Measurements from ENCODE around the gene BEND5. TPM values are rescaled to one million over a fixed set of nuclear protein-coding genes. Genes with fewer than 3 reads are reported as not detected.

BEND5 gene
- total RNA-seq, 4 donors from 2014 or later: 0.47 to 1.5 (median 1.0) TPM; not detected in 1

GRCh38 chr1:48693674-48694320, 82.9 kb downstream of the BEND5 start:
- ATAC-seq (ENCODE audit: low FRiP score) (no peak), DNase-seq (ENCODE audit: low spot score) (no peak)
- TF ChIP-seq, protein P1, sequence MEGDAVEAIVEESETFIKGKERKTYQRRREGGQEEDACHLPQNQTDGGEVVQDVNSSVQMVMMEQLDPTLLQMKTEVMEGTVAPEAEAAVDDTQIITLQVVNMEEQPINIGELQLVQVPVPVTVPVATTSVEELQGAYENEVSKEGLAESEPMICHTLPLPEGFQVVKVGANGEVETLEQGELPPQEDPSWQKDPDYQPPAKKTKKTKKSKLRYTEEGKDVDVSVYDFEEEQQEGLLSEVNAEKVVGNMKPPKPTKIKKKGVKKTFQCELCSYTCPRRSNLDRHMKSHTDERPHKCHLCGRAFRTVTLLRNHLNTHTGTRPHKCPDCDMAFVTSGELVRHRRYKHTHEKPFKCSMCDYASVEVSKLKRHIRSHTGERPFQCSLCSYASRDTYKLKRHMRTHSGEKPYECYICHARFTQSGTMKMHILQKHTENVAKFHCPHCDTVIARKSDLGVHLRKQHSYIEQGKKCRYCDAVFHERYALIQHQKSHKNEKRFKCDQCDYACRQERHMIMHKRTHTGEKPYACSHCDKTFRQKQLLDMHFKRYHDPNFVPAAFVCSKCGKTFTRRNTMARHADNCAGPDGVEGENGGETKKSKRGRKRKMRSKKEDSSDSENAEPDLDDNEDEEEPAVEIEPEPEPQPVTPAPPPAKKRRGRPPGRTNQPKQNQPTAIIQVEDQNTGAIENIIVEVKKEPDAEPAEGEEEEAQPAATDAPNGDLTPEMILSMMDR (IDR thresholded peaks at IDR 0.05): no peak

DNA sequence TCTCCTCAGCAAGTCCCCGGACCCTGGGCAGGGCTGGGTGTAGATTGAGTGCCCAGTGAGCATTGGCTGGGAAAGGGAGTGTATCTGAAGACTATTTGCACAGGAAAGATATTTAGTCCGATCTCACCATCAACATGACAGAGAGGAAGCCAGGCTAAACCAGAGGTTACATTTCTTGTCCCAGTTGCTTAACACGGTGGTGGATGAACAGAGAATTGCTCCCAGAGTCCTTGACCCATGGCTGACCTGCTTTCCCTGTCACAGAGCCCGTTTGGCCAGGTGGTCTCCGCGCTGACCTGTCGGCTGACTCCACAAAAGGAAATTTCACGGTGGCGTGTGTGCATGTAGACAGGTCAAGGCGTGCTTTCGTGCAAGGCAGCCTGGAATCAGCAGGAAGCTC, 83.5 kb downstream of the BEND5 start:
- TF ChIP-seq, protein P1 (IDR thresholded peaks at IDR 0.05): no peak
- ATAC-seq (ENCODE audit: low FRiP score) (no peak), DNase-seq (ENCODE audit: low spot score) (no peak)

DNA sequence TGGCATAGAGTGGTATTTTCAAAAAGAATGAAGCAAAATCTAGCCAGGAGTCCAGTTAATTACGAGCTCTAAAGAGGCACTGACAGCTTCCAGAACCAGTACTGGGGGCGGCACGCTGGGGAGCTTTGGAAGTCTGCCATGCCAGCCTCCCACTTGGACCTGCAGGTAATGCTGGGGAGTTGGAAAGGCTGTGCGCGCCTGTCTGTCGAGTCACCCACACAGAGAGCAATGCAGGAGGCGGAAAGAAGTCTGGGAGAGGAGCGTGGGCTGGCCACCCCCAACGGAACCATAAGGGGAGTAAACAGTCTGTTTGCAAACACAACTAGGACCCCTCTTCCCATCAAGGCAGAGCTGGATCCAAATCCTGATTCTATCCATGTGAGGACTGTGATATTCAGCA, 84.5 kb downstream of the BEND5 start:
- TF ChIP-seq, protein P1 (IDR thresholded peaks at IDR 0.05): no peak
- no peak for ATAC-seq (ENCODE audit: low FRiP score)
- DNase-seq (ENCODE audit: low spot score): no peak

GRCh38 chr1:48691429-48692001, 85.2 kb downstream of the BEND5 start:
- ATAC-seq (ENCODE audit: low FRiP score) (peak; percentile 82), DNase-seq (ENCODE audit: low spot score) (no peak)
- TF ChIP-seq, protein P1 (IDR thresholded peaks at IDR 0.05): no peak

- TF ChIP-seq, protein P1 (IDR thresholded peaks at IDR 0.05): no peak
- ATAC-seq (ENCODE audit: low FRiP score) (no peak), DNase-seq (ENCODE audit: low spot score) (no peak)
Observed at GRCh38 chr1:48688102-48688760, 88.5 kb downstream of the BEND5 start.

DNA sequence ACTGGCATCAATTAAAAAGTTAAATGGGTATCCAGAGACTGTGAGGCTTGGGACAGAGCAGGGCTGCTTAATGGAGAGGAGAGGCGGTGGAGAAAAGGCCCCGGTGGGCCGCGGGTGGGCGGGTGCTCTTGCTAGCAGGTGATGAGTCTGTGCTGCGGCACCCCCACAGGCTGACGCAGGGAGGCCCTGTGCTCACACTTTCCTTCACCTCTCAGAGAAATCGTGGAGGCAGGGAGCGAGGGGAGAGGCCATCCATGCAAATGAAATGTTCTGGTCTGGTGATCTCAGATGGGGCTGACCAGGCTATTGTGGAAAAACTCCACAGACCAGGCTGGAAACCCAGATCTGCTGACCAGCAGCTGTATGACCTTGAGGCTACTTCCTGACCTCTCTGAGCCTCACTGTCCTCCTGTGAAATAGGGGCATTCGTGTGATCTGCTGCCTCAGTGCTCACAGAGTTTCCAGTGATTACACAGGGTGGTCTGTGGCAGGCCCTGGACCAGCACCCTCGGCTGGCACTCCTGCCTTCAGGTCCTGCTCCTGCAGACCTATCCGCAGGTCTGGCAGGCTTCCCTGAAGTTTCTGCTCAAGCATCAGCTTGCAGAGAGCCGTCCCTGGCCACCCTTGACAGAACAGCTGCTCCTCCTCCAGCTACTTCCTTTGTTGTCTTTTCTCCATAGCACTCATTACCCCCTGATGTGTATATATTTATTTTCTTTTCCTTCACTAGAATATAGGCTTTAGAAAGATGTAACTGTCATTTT, 89.2 kb downstream of the BEND5 start:
- TF ChIP-seq, protein P1 (IDR thresholded peaks at IDR 0.05): no peak
- DNase-seq (ENCODE audit: low spot score) (no peak), ATAC-seq (ENCODE audit: low FRiP score) (no peak)
